ENCODE measurements around the gene CMTM8.

Gene CMTM8

GRCh38 chr3:32281570-32282106 is 43.2 kb downstream of the CMTM8 start:
- Histone ChIP-seq H3K27me3 (ENCODE audit: control insufficient read depth, insufficient read depth, low read length) (no peaks in the 10 kb centered on the region), H3K27ac (ENCODE audit: low read length) (no peak overlapping the region), H3K4me3 (ENCODE audit: low read length) (no peak overlapping the region), H3K36me3 (ENCODE audit: control insufficient read depth, low read depth, low read length) (no peaks in the 10 kb centered on the region), H3K9me3 (ENCODE audit: control insufficient read depth, low read depth, low read length) (no peaks in the 10 kb centered on the region), H3K9ac (ENCODE audit: low read length) (no peak overlapping the region), H3K4me1 (ENCODE audit: control insufficient read depth, low read depth, low read length) (no peaks in the 10 kb centered on the region)

- H3K9ac ChIP-seq (ENCODE audit: low read length): no peak overlapping the region
- no peak overlapping the region for H3K4me3 ChIP-seq (ENCODE audit: low read length)
- no peak overlapping the region for H3K27ac ChIP-seq (ENCODE audit: low read length)
- H3K4me1 ChIP-seq (ENCODE audit: control insufficient read depth, low read depth, low read length): no peaks in the 10 kb centered on the region
- no peaks in the 10 kb centered on the region for H3K27me3 ChIP-seq (ENCODE audit: control insufficient read depth, insufficient read depth, low read length)
- no peaks in the 10 kb centered on the region for H3K9me3 ChIP-seq (ENCODE audit: control insufficient read depth, low read depth, low read length)
- no peaks in the 10 kb centered on the region for H3K36me3 ChIP-seq (ENCODE audit: control insufficient read depth, low read depth, low read length)
These were observed 44.2 kb downstream of the CMTM8 start for GRCh38 chr3:32282578-32283154.

- no peak overlapping the region for H3K4me3 ChIP-seq (ENCODE audit: low read length)
- no peaks in the 10 kb centered on the region for H3K4me1 ChIP-seq (ENCODE audit: control insufficient read depth, low read depth, low read length)
- H3K9me3 ChIP-seq (ENCODE audit: control insufficient read depth, low read depth, low read length): no peaks in the 10 kb centered on the region
- H3K36me3 ChIP-seq (ENCODE audit: control insufficient read depth, low read depth, low read length): no peaks in the 10 kb centered on the region
- no peak overlapping the region for H3K27ac ChIP-seq (ENCODE audit: low read length)
- H3K27me3 ChIP-seq (ENCODE audit: control insufficient read depth, insufficient read depth, low read length): no peaks in the 10 kb centered on the region
- H3K9ac ChIP-seq (ENCODE audit: low read length): no peak overlapping the region
These were observed 44.8 kb downstream of the CMTM8 start for GRCh38 chr3:32283304-32283703.

- no peak overlapping the region for H3K27ac ChIP-seq (ENCODE audit: low read length)
- no peaks in the 10 kb centered on the region for H3K36me3 ChIP-seq (ENCODE audit: control insufficient read depth, low read depth, low read length)
- no peak overlapping the region for H3K9ac ChIP-seq (ENCODE audit: low read length)
- H3K4me3 ChIP-seq (ENCODE audit: low read length): no peak overlapping the region
- no peaks in the 10 kb centered on the region for H3K9me3 ChIP-seq (ENCODE audit: control insufficient read depth, low read depth, low read length)
- H3K4me1 ChIP-seq (ENCODE audit: control insufficient read depth, low read depth, low read length): no peaks in the 10 kb centered on the region
- no peaks in the 10 kb centered on the region for H3K27me3 ChIP-seq (ENCODE audit: control insufficient read depth, insufficient read depth, low read length)
These were observed 46.1 kb downstream of the CMTM8 start for GRCh38 chr3:32284443-32285212.

GRCh38 chr3:32285891-32286290 is 47.4 kb downstream of the CMTM8 start:
- no peak overlapping the region for H3K9ac ChIP-seq (ENCODE audit: low read length)
- H3K9me3 ChIP-seq (ENCODE audit: control insufficient read depth, low read depth, low read length): no peaks in the 10 kb centered on the region
- H3K27ac ChIP-seq (ENCODE audit: low read length): no peak overlapping the region
- H3K27me3 ChIP-seq (ENCODE audit: control insufficient read depth, insufficient read depth, low read length): no peaks in the 10 kb centered on the region
- no peaks in the 10 kb centered on the region for H3K36me3 ChIP-seq (ENCODE audit: control insufficient read depth, low read depth, low read length)
- H3K4me3 ChIP-seq (ENCODE audit: low read length): no peak overlapping the region
- no peaks in the 10 kb centered on the region for H3K4me1 ChIP-seq (ENCODE audit: control insufficient read depth, low read depth, low read length)

GRCh38 chr3:32288819-32289218 is 50.3 kb downstream of the CMTM8 start:
- Histone ChIP-seq H3K9ac (ENCODE audit: low read length) (no peak overlapping the region), H3K27me3 (ENCODE audit: control insufficient read depth, insufficient read depth, low read length) (no peaks in the 10 kb centered on the region), H3K4me1 (ENCODE audit: control insufficient read depth, low read depth, low read length) (no peaks in the 10 kb centered on the region), H3K36me3 (ENCODE audit: control insufficient read depth, low read depth, low read length) (no peaks in the 10 kb centered on the region), H3K27ac (ENCODE audit: low read length) (no peak overlapping the region), H3K4me3 (ENCODE audit: low read length) (no peak overlapping the region), H3K9me3 (ENCODE audit: control insufficient read depth, low read depth, low read length) (no peaks in the 10 kb centered on the region)

- Histone ChIP-seq H3K4me3 (ENCODE audit: low read length) (no peak overlapping the region), H3K4me1 (ENCODE audit: control insufficient read depth, low read depth, low read length) (no peaks in the 10 kb centered on the region)
These were observed 52.1 kb downstream of the CMTM8 start for GRCh38 chr3:32290619-32291018.

GRCh38 chr3:32292085-32292796 is 53.8 kb downstream of the CMTM8 start:
- no peak overlapping the region for H3K4me3 ChIP-seq (ENCODE audit: low read length)
- no peak overlapping the region for H3K27ac ChIP-seq (ENCODE audit: low read length)
- H3K9me3 ChIP-seq (ENCODE audit: control insufficient read depth, low read depth, low read length): no peaks in the 10 kb centered on the region
- no peak overlapping the region for H3K9ac ChIP-seq (ENCODE audit: low read length)
- H3K4me1 ChIP-seq (ENCODE audit: control insufficient read depth, low read depth, low read length): peaks cover 3% of the 10 kb centered on the region
- H3K27me3 ChIP-seq (ENCODE audit: control insufficient read depth, insufficient read depth, low read length): no peaks in the 10 kb centered on the region
- no peaks in the 10 kb centered on the region for H3K36me3 ChIP-seq (ENCODE audit: control insufficient read depth, low read depth, low read length)

More at GRCh38 chr3:32290619-32291018, 52.1 kb downstream of the CMTM8 start:
- H3K27ac ChIP-seq (ENCODE audit: low read length): no peak overlapping the region
- no peaks in the 10 kb centered on the region for H3K36me3 ChIP-seq (ENCODE audit: control insufficient read depth, low read depth, low read length)
- no peak overlapping the region for H3K9ac ChIP-seq (ENCODE audit: low read length)
- H3K27me3 ChIP-seq (ENCODE audit: control insufficient read depth, insufficient read depth, low read length): no peaks in the 10 kb centered on the region
- no peaks in the 10 kb centered on the region for H3K9me3 ChIP-seq (ENCODE audit: control insufficient read depth, low read depth, low read length)

- Histone ChIP-seq H3K9me3 (ENCODE audit: control insufficient read depth, low read depth, low read length) (no peaks in the 10 kb centered on the region), H3K9ac (ENCODE audit: low read length) (no peak overlapping the region), H3K4me1 (ENCODE audit: control insufficient read depth, low read depth, low read length) (peaks cover 3% of the 10 kb centered on the region), H3K36me3 (ENCODE audit: control insufficient read depth, low read depth, low read length) (no peaks in the 10 kb centered on the region), H3K27ac (ENCODE audit: low read length) (no peak overlapping the region), H3K4me3 (ENCODE audit: low read length) (no peak overlapping the region), H3K27me3 (ENCODE audit: control insufficient read depth, insufficient read depth, low read length) (no peaks in the 10 kb centered on the region)
These were observed 55.4 kb downstream of the CMTM8 start for GRCh38 chr3:32293903-32294302.

- peaks cover 3% of the 10 kb centered on the region for H3K4me1 ChIP-seq (ENCODE audit: control insufficient read depth, low read depth, low read length)
- no peak overlapping the region for H3K4me3 ChIP-seq (ENCODE audit: low read length)
- no peaks in the 10 kb centered on the region for H3K27me3 ChIP-seq (ENCODE audit: control insufficient read depth, insufficient read depth, low read length)
- no peaks in the 10 kb centered on the region for H3K36me3 ChIP-seq (ENCODE audit: control insufficient read depth, low read depth, low read length)
- no peak overlapping the region for H3K9ac ChIP-seq (ENCODE audit: low read length)
- H3K27ac ChIP-seq (ENCODE audit: low read length): no peak overlapping the region
- no peaks in the 10 kb centered on the region for H3K9me3 ChIP-seq (ENCODE audit: control insufficient read depth, low read depth, low read length)
These were observed 58.0 kb downstream of the CMTM8 start for GRCh38 chr3:32296251-32297204.

GRCh38 chr3:32297366-32297765 is 58.9 kb downstream of the CMTM8 start:
- Histone ChIP-seq H3K4me3 (ENCODE audit: low read length) (no peak overlapping the region), H3K9ac (ENCODE audit: low read length) (no peak overlapping the region), H3K27me3 (ENCODE audit: control insufficient read depth, insufficient read depth, low read length) (no peaks in the 10 kb centered on the region), H3K27ac (ENCODE audit: low read length) (no peak overlapping the region), H3K36me3 (ENCODE audit: control insufficient read depth, low read depth, low read length) (no peaks in the 10 kb centered on the region), H3K4me1 (ENCODE audit: control insufficient read depth, low read depth, low read length) (peaks cover 3% of the 10 kb centered on the region), H3K9me3 (ENCODE audit: control insufficient read depth, low read depth, low read length) (no peaks in the 10 kb centered on the region)
